H1 (cell line): ENCODE results near the gene ENO3.

Experiments
- CBX8 ChIP-seq: fragments of 300-800, 300-1000 bp; sonication (generic); IDR thresholded peaks from 2 replicates; pipeline ENCODE4 v1.7.1; 2016; ENCODE audit warnings: low read depth, low read length, borderline replicate concordance
- CREB1 ChIP-seq: IDR thresholded peaks from 2 replicates; pipeline ENCODE4 v1.6.1; 2012; ENCODE audit warnings: inconsistent platforms
- EP300 ChIP-seq, 2 experiments: IDR thresholded peaks; 1 replicate in 1 of 2; 2 replicates in 1 of 2; pipeline ENCODE4 v1.6.1; 2011 to 2012; ENCODE audit warnings: low read depth in 2 of 2, low read length in 2 of 2, mild to moderate bottlenecking in 2 of 2, borderline replicate concordance in 1 of 2, inconsistent platforms in 1 of 2, moderate library complexity in 1 of 2
- EZH2 ChIP-seq: fragments of 200-600 bp; sonication (generic); IDR thresholded peaks from 2 replicates; pipeline ENCODE4 v1.7.1; 2012; ENCODE audit warnings: low read depth, mild to moderate bottlenecking, moderate library complexity, low read length, inconsistent platforms; ENCODE audit not compliant: severe bottlenecking
- JUND ChIP-seq: IDR thresholded peaks from 2 replicates; pipeline ENCODE4 v1.6.1; 2011; ENCODE audit warnings: mild to moderate bottlenecking, improper control_type of control experiment, low read length
- PHF8 ChIP-seq: fragments of 200-600 bp; sonication (generic); conservative IDR thresholded peaks from 2 replicates; pipeline ENCODE4 v1.7.1; 2012; ENCODE audit warnings: low read depth, mild to moderate bottlenecking, inconsistent platforms, low read length, moderate library complexity
- POLR2A ChIP-seq, 2 experiments: IDR thresholded peaks; 1 replicate in 1 of 2; 2 replicates in 1 of 2; pipeline ENCODE4 v1.6.1; 2011; ENCODE audit warnings: low read depth in 2 of 2, low read length in 2 of 2, mild to moderate bottlenecking in 2 of 2; ENCODE audit errors: control extremely low read depth in 1 of 2
- POLR2AphosphoS5 ChIP-seq: IDR thresholded peaks from 2 replicates; pipeline ENCODE4 v1.6.1; 2011; ENCODE audit warnings: low read depth, low read length
- RAD21 ChIP-seq, 2 experiments: IDR thresholded peaks in 1 of 2; conservative IDR thresholded peaks in 1 of 2; 2 replicates each; pipeline ENCODE4 v1.6.1; 2011; ENCODE audit warnings: low read depth in 2 of 2, low read length in 2 of 2, improper control_type of control experiment in 1 of 2, inconsistent platforms in 1 of 2, mild to moderate bottlenecking in 1 of 2, moderate library complexity in 1 of 2
- RNF2 ChIP-seq: fragments of 200-900, 300-1000 bp; sonication (generic); IDR thresholded peaks from 2 replicates; pipeline ENCODE4 v1.7.1; 2016; ENCODE audit warnings: borderline replicate concordance, low read depth, mild to moderate bottlenecking, antibody characterized with exemption, low read length; ENCODE audit not compliant: poor library complexity, severe bottlenecking; ENCODE audit errors: missing control alignments
- RXRA ChIP-seq: IDR thresholded peaks from 2 replicates; pipeline ENCODE4 v1.6.1; 2011; ENCODE audit warnings: low read depth, mild to moderate bottlenecking, low read length, moderate library complexity; ENCODE audit not compliant: insufficient read depth
- TF ChIP-seq, protein P1 (sequence below), 3 experiments: IDR thresholded peaks; 1 replicate in 2 of 3; 2 replicates in 1 of 3; pipeline versions ENCODE4 v1.5.1 to v1.6.1; 2011; ENCODE audit warnings: low read length in 3 of 3, mild to moderate bottlenecking in 3 of 3, inconsistent platforms in 2 of 3, low read depth in 1 of 3, moderate library complexity in 1 of 3; ENCODE audit not compliant: insufficient read depth in 1 of 3; ENCODE audit errors: control extremely low read depth in 1 of 3
- TF ChIP-seq, protein P2 (sequence below): IDR thresholded peaks from 2 replicates; pipeline ENCODE4 v1.6.1; 2011; ENCODE audit warnings: low read length, improper control_type of control experiment
- TF ChIP-seq, protein P3 (sequence below): IDR thresholded peaks from 2 replicates; pipeline ENCODE4 v1.6.1; 2012; ENCODE audit warnings: inconsistent platforms

DNA sequence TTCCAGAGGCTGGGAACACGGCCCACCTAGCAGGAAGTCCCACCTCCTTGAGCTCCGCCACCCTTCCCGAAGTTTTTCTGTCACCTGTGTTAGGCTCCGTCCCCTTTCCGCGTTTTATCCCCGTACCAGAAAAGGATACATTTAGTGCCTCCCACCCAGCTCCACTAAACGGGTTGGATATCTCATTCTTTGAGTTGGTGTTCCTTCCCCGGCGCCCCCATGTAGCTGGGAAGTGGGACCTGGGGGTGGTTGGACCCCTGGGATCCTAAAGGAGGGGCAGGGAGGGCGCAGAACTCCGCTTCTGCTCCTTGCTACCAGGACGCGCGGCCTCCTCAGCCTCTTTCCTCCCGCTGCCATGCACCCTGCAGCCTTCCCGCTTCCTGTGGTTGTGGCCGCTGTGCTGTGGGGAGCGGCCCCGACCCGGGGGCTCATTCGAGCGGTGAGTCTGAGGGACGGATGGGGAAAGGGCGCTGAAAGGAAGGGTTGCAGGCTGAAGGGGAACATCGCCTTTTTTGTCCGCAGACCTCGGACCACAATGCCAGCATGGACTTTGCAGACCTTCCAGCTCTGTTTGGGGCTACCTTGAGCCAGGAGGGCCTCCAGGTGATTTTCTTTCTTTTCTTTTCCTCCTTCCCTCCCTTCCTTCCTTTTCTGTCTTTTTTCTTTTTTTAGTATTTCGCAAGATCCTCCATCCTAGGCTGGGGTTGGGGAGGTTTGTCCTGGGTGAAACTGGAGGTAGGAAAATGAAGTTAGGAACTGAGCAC lies 10.2 kb upstream of the ENO3 start:
- TF ChIP-seq, protein P1, sequence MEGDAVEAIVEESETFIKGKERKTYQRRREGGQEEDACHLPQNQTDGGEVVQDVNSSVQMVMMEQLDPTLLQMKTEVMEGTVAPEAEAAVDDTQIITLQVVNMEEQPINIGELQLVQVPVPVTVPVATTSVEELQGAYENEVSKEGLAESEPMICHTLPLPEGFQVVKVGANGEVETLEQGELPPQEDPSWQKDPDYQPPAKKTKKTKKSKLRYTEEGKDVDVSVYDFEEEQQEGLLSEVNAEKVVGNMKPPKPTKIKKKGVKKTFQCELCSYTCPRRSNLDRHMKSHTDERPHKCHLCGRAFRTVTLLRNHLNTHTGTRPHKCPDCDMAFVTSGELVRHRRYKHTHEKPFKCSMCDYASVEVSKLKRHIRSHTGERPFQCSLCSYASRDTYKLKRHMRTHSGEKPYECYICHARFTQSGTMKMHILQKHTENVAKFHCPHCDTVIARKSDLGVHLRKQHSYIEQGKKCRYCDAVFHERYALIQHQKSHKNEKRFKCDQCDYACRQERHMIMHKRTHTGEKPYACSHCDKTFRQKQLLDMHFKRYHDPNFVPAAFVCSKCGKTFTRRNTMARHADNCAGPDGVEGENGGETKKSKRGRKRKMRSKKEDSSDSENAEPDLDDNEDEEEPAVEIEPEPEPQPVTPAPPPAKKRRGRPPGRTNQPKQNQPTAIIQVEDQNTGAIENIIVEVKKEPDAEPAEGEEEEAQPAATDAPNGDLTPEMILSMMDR (IDR thresholded peaks at IDR 0.05; ENCODE audit: control extremely low read depth in 1 of 3, insufficient read depth in 1 of 3, low read depth in 1 of 3, low read length in 3 of 3): no peak
- TF ChIP-seq CREB1 (no peak), JUND (no peak), PHF8 (no peak; the same call in 1 of the 2 replicates), CBX8 (no peak), RNF2 (no peak), RAD21 (IDR thresholded peaks at IDR 0.05 in 1 of 2, conservative IDR thresholded peaks at IDR 0.05 in 1 of 2; ENCODE audit: low read depth in 2 of 2, low read length in 2 of 2) (no peak), POLR2A (IDR thresholded peaks at IDR 0.05; ENCODE audit: control extremely low read depth in 1 of 2, low read depth in 2 of 2, low read length in 2 of 2) (no peak), POLR2AphosphoS5 (no peak), RXRA (no peak), EP300 (IDR thresholded peaks at IDR 0.05; ENCODE audit: borderline replicate concordance in 1 of 2, low read depth in 2 of 2, low read length in 2 of 2) (no peak), EZH2 (no peak)
- TF ChIP-seq, protein P2, sequence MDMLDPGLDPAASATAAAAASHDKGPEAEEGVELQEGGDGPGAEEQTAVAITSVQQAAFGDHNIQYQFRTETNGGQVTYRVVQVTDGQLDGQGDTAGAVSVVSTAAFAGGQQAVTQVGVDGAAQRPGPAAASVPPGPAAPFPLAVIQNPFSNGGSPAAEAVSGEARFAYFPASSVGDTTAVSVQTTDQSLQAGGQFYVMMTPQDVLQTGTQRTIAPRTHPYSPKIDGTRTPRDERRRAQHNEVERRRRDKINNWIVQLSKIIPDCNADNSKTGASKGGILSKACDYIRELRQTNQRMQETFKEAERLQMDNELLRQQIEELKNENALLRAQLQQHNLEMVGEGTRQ: no peak
- TF ChIP-seq, protein P3, sequence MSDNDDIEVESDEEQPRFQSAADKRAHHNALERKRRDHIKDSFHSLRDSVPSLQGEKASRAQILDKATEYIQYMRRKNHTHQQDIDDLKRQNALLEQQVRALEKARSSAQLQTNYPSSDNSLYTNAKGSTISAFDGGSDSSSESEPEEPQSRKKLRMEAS: no peak
